ENCODE data around the gene RNF227. TPM values are rescaled to one million over a fixed set of nuclear protein-coding genes. Genes with fewer than 3 reads are reported as not detected.

Gene RNF227
- total and polyA plus RNA-seq, 10 of the 15 experiments (the other 5 are each of a cell fraction or from before 2014, with no cell fraction given): 0.49 to 5.0 (median 1.3) TPM

- no peak for TF ChIP-seq E2F4 (IDR thresholded peaks at IDR 0.05; ENCODE audit: low read depth, low read length)
- TF ChIP-seq SMARCA5 (IDR thresholded peaks at IDR 0.05): no peak
- no peak for TF ChIP-seq PKNOX1 (IDR thresholded peaks at IDR 0.05)
- no peak for TF ChIP-seq SRF (IDR thresholded peaks at IDR 0.05; ENCODE audit: low read depth in 2 of 2, low read length in 2 of 2)
- TF ChIP-seq TARDBP (IDR thresholded peaks at IDR 0.05; ENCODE audit: borderline replicate concordance): no peak
- no peak for TF ChIP-seq POLR2AphosphoS2 (IDR thresholded peaks at IDR 0.05; ENCODE audit: low read depth, low read length)
- TF ChIP-seq SMC3 (IDR thresholded peaks at IDR 0.05; ENCODE audit: borderline replicate concordance, low read length): no peak
- TF ChIP-seq CREB1 (IDR thresholded peaks at IDR 0.05; ENCODE audit: low read depth): no peak
- TF ChIP-seq RAD51 (IDR thresholded peaks at IDR 0.05): peak; percentile 66; the same call in 1 of the 2 replicates
- TF ChIP-seq SPI1 (IDR thresholded peaks at IDR 0.05; ENCODE audit: borderline replicate concordance, insufficient read depth, low read depth, low read length): peak; percentile 3; the same call in 1 of the 2 replicates
- no peak for TF ChIP-seq KAT2A (conservative IDR thresholded peaks at IDR 0.05; ENCODE audit: control insufficient read depth, low read depth, low read length)
- TF ChIP-seq ZBED1 (IDR thresholded peaks at IDR 0.05; ENCODE audit: borderline replicate concordance): no peak
- TF ChIP-seq SIX5 (IDR thresholded peaks at IDR 0.05; ENCODE audit: low read depth, low read length, severe bottlenecking): no peak
- TF ChIP-seq NR2C2 (IDR thresholded peaks at IDR 0.05; ENCODE audit: borderline replicate concordance, control insufficient read depth, insufficient read length, low read depth): no peak
- no peak for TF ChIP-seq CHD1 (IDR thresholded peaks at IDR 0.05; ENCODE audit: low read depth, low read length)
- TF ChIP-seq ZNF24 (IDR thresholded peaks at IDR 0.05): no peak
- TF ChIP-seq ZBTB4 (CRISPR knock-in tag; IDR thresholded peaks at IDR 0.05): no peak
- no peak for TF ChIP-seq ZNF384 (IDR thresholded peaks at IDR 0.05; ENCODE audit: borderline replicate concordance, low read depth, low read length)
- TF ChIP-seq BCL11A (IDR thresholded peaks at IDR 0.05; ENCODE audit: low read depth, low read length): peak; percentile 50; the same call in 1 of the 2 replicates
- TF ChIP-seq PRDM15 (CRISPR knock-in tag; IDR thresholded peaks at IDR 0.05): no peak
- peak; percentile 30; the same call in 1 of the 2 replicates for TF ChIP-seq NFIC (IDR thresholded peaks at IDR 0.05; ENCODE audit: low read depth, low read length)
Measured at GRCh38 chr17:7951143-7951792, 35.2 kb upstream of the RNF227 start (continued).

All from GM12878 (cell line).